GM21723 (cell line): ENCODE data around the gene PPP2R5C.

ENCODE experiments used
- ATAC-seq: cut with Tn5 transposase; IDR thresholded peaks from one replicate; pipeline ENCODE4 v1.9.1; 2021; ENCODE audit warnings: mild to moderate bottlenecking, moderate library complexity; ENCODE audit not compliant: unreplicated experiment

The PPP2R5C gene

GRCh38 chr14:101909371-101910096 lies 148.0 kb downstream of the PPP2R5C start:
- ATAC-seq: no peak

- ATAC-seq: no peak
Observed at GRCh38 chr14:101912841-101913240, 151.3 kb downstream of the PPP2R5C start.

GRCh38 chr14:101914083-101914482 lies 152.6 kb downstream of the PPP2R5C start:
- no peak for ATAC-seq

GRCh38 chr14:101915871-101916815 lies 154.6 kb downstream of the PPP2R5C start:
- no peak for ATAC-seq

- ATAC-seq: no peak
Observed at GRCh38 chr14:101916816-101917412, 155.4 kb downstream of the PPP2R5C start.

GRCh38 chr14:101917413-101918017 lies 156.0 kb downstream of the PPP2R5C start:
- no peak for ATAC-seq

- ATAC-seq: no peak
Observed at GRCh38 chr14:101918065-101918989, 156.8 kb downstream of the PPP2R5C start.

GRCh38 chr14:101920271-101920670 lies 158.8 kb downstream of the PPP2R5C start:
- ATAC-seq: no peak

- no peak for ATAC-seq
Observed at GRCh38 chr14:101922866-101923265, 161.4 kb downstream of the PPP2R5C start.

GRCh38 chr14:101925152-101925551 lies 163.6 kb downstream of the PPP2R5C start:
- ATAC-seq: no peak

- no peak for ATAC-seq
Observed at GRCh38 chr14:101926085-101926484, 164.6 kb downstream of the PPP2R5C start.

GRCh38 chr14:101926620-101927019 lies 165.1 kb downstream of the PPP2R5C start:
- ATAC-seq: no peak

- no peak for ATAC-seq
Observed at GRCh38 chr14:101927859-101928258, 166.3 kb downstream of the PPP2R5C start.

GRCh38 chr14:101928415-101928841 lies 166.9 kb downstream of the PPP2R5C start:
- no peak for ATAC-seq

- no peak for ATAC-seq
Observed at GRCh38 chr14:101929096-101929495, 167.6 kb downstream of the PPP2R5C start.

GRCh38 chr14:101929946-101930345 lies 168.4 kb downstream of the PPP2R5C start:
- no peak for ATAC-seq

- ATAC-seq: no peak
Observed at GRCh38 chr14:101932673-101933072, 171.2 kb downstream of the PPP2R5C start.

- no peak for ATAC-seq
Observed at GRCh38 chr14:101933209-101933608, 171.7 kb downstream of the PPP2R5C start.

GRCh38 chr14:101934601-101935150 lies 173.2 kb downstream of the PPP2R5C start:
- ATAC-seq: no peak
